NCI-H2107 treated with DMSO at 0.1 percent for 48 hours (cell line): ENCODE measurements around the gene ANK2.
"Not testable (repeated sequence)": the region's sequence is repeated elsewhere in the genome, so short reads cannot be mapped to it uniquely, and the experiment has no call there.

ENCODE experiments used
- DNase-seq: peaks from one replicate; lab custom pipeline; 2025; ENCODE audit not compliant: unreplicated experiment; lab: John Stamatoyannopoulos, UW

ANK2 gene

DNA sequence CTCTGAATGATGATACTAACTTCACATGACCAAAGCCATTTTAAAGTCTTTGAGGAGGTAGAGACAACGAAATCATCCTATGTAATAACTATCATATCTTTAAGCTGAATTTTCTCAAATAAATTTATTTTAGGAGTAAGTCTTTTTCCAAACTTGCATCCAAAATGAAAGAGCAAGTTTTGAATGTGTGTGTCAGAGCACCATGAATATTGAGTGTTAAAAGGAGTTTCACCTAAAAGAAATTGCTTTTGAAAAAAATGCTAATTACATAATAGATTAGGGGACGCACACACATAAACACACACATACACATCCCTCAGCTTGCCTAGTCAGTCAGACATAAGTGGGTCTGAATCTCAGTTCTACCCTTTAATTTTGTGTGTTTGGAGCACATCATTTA is 1.9 kb downstream of the ANK2 start:
- no peak for DNase-seq

- DNase-seq, result no peak
Measured at GRCh38 chr4:113052379-113052951, 3.0 kb downstream of the ANK2 start.

DNA sequence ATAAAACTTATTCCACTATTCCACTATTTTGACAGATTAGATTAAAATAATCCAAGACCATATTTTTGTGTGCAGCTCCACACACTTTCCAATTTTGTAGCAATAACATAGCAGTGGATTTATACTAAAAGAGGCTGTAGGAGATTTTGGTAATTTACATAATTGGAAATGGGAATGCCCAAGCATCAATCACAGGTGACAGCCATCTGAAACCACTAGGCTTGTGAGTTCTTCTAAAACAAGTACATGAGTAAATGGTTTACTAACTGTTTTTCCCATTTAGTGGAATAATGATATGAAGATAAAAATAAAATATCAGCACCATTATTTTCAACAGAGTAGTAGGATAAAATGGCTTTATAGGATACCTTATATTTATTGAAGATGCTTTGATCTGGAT is 4.4 kb downstream of the ANK2 start:
- DNase-seq, result no peak

DNA sequence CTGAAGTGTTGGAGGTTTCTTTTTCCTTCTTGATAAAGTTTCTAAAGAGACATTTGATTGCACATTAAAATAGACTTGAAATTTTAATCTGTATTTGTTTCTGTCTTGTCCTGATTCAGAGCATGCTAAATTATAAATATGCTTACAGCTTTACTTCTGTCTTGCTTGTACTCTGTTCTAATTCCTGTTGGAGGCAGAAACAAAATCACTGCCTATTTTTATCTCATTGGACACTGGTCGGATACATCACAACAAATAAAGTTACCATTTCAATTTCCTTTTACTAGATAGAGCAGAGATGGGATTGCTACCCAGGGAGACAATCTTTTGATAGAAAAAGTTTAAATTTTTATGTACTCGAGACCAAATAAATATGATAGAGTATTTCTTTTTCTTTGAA is 6.9 kb downstream of the ANK2 start:
- DNase-seq, result no peak

- no peak for DNase-seq
Measured at GRCh38 chr4:113057891-113058290, 8.4 kb downstream of the ANK2 start.

GRCh38 chr4:113059449-113060182 is 10.2 kb downstream of the ANK2 start:
- no peak for DNase-seq

- no peak for DNase-seq
Measured at GRCh38 chr4:113060853-113061252, 11.4 kb downstream of the ANK2 start.

GRCh38 chr4:113064244-113064643 is 14.8 kb downstream of the ANK2 start:
- peak; percentile 87 for DNase-seq

DNA sequence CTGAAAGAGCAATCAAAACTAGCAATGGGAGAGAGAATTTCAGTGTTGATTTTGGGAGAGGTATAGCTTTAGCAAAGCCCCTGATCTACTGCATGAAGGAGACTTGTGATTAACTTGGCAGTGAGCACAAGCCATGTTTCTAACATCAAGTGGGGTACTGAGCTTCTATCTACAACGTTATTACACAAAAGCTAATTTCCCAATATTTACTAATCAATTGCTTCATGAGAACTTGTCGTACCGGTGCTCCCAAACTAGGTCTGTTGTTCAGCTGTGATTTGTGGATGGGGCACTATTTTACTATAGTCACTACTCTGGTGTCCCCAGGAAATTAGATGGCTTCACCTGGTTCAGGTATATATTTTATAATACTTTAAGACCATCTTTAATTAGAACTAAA is 16.2 kb downstream of the ANK2 start:
- DNase-seq, result no peak

DNA sequence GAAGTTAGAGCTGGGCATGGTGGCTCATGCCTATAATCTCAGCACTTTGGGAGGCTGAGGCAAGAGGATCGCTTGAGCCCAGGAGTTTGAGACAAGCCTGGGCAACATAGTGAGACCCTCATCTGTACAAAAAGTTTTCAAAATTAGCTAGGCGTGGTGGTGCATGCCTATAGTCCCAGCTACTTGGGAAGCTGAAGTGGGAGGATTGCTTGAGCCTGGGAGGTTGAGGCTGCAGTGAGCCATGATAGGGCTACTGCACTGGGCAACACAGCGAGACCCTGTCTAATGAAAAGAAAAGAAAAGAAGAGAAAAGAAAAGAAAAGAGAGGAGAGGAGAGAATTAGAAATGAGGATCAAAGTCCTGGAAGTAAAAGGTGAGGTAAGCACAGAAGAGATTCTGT is 19.3 kb downstream of the ANK2 start:
- not testable (repeated sequence) for DNase-seq

GRCh38 chr4:113069212-113069892 is 19.9 kb downstream of the ANK2 start:
- DNase-seq, result no peak

DNA sequence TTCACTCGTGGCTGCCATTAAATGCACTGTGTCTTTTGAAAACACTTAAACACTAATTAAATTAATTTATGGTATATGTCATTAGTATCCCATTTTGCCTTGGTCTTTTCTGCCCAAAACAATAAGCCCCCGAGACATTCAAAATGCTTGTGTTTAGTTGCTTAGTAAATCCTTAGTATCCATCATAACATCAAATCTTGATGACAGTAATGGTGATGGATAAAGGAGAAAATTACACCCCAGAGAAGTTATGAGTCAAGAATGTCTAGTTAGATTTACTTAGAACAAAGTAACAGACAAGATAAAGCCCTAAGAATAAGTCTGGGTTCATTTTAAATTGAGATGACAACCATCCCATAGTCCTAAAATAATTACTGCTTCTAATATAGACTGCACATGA is 21.3 kb downstream of the ANK2 start:
- no peak for DNase-seq

DNA sequence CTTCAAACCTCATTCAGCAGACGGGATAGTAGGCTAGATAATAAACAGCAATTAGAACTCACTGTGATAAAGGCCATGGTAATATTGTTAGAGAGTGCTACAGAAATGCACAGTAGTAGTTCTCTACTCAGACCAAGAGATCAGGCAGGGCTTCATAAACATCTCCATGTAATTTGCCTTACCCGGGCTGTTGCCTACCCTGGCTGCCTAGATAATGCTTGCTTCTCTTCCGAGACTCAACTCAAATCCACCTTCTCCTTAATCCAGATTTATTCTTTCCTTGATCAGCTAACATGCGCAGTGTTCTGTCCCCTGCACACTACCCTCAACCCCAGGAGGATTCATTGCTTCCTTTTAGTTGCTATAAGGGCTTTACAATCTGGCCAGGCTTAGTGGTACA is 21.8 kb downstream of the ANK2 start:
- no peak for DNase-seq

GRCh38 chr4:113071805-113072204 is 22.4 kb downstream of the ANK2 start:
- no peak for DNase-seq

- no peak for DNase-seq
Measured at GRCh38 chr4:113073451-113074005, 24.1 kb downstream of the ANK2 start.

DNA sequence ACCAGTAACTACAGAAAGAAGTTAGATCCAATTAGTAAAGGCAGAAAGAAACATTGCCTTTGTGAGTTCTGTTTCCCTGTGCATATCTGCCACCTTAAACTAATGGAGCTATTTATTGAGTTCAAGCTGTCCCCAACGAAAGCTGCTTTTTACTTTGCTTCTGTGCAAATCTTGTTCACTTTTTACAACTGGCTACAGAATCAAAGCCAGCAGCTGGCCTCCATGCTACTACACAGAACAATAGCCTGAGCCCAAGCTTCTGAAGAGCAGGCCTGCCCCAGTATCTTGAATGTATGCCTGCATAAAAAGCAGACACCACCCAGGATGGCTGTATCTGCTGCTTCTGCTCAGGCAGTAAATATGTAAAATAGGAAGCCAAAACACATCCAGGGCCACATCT is 28.1 kb downstream of the ANK2 start:
- no peak for DNase-seq

- no peak for DNase-seq
Measured at GRCh38 chr4:113078066-113078465, 28.6 kb downstream of the ANK2 start.

DNA sequence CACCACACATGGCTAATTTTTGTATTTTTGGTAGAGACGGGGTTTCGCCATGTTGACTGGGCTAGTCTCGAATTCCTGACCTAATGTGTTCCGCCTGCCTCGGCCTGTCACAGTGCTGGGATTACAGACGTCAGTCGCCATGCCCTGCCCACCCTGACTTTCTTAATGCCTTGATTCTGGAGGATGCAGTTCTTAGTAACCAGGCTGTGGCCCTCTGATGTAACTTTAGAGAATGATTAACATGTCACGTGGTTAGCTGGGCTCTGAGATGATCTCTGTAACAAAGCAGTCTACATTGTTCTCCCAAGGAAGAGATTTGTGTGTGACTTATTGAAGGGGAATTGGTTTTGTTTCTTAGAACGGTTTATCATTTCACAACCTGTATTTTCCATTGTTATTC is 30.6 kb downstream of the ANK2 start:
- DNase-seq, result no peak

DNA sequence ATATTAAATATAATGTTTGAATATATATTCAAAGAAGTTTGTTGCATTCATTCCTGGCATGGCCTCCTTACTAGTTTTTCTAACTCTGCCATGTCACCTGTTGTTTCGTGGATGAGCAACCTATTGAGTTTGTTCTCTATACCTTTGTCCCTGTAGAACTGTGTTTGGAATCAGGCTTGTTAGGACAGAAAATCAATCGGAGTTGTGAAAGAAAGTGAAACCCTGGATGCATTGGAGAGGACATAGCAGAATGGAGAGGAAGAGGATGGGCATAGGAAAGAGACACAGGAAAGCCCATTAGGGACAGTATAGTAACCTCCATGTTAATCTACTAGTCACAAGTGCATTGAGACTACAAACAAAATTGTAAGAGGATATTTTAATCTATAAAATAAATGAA is 31.2 kb downstream of the ANK2 start:
- no peak for DNase-seq

DNA sequence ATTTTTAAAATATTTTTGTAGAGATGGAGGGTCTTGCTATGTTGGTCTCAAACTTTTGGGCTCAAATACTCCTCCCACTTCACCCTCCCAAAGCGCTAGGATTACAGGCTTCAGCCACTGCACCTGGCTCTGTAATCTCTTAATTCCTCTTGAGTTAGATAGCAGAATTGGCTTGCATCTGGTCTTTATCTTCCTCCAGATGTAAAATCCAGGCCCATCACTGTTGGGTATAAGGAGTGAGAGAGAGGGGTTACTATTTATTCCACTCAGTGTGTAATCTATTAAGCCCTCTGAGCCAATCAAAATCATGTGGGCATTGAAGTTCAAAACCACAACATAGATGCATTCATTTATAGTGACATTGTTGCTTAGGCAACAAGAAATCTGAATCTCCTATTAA is 33.9 kb downstream of the ANK2 start:
- DNase-seq, result no peak

DNA sequence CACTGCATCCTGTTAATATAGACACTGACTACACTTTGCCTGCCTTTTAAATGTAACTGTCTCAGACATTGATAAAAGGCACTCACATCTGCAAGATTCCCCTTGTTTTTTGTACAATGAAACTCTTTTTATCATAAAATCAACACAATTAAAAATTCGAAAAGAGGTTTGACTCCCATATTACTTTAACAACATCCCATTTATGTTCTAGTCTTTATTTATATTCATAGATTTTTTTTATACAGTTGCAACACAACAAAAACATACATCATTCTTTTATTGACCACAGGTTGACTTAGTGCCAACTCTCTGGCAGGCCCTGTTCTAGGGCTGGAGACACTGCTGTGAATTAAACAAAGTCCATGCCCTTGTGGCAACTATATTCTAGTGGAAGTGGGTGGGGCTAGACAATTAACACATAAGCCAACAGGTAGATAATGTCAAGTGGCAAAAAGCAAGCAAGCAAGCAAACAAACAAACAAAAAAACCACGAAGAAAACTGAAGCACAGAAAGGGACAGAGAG is 36.8 kb downstream of the ANK2 start:
- DNase-seq, result no peak

- DNase-seq, result no peak
Measured at GRCh38 chr4:113088050-113088449, 38.6 kb downstream of the ANK2 start.
